ENCODE measurements around the gene MORN1.

GRCh38 chr1:2372551-2373490, 18.5 kb downstream of the MORN1 start:
- TF ChIP-seq, protein P1, sequence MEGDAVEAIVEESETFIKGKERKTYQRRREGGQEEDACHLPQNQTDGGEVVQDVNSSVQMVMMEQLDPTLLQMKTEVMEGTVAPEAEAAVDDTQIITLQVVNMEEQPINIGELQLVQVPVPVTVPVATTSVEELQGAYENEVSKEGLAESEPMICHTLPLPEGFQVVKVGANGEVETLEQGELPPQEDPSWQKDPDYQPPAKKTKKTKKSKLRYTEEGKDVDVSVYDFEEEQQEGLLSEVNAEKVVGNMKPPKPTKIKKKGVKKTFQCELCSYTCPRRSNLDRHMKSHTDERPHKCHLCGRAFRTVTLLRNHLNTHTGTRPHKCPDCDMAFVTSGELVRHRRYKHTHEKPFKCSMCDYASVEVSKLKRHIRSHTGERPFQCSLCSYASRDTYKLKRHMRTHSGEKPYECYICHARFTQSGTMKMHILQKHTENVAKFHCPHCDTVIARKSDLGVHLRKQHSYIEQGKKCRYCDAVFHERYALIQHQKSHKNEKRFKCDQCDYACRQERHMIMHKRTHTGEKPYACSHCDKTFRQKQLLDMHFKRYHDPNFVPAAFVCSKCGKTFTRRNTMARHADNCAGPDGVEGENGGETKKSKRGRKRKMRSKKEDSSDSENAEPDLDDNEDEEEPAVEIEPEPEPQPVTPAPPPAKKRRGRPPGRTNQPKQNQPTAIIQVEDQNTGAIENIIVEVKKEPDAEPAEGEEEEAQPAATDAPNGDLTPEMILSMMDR (IDR thresholded peaks at IDR 0.05; ENCODE audit: insufficient read depth, low read length), result no peak
- TF ChIP-seq GABPA (IDR thresholded peaks at IDR 0.05; ENCODE audit: low read depth), result no peak

Measured in HL-60 (cell line).